HepG2 (cell line): ENCODE data around the gene CACNA2D3.

Experiments
- ARHGAP35 ChIP-seq: sonication (generic); formaldehyde crosslinking; IDR thresholded peaks from 2 replicates; pipeline ENCODE4 v1.9.0; 2022; ENCODE audit warnings: mild to moderate bottlenecking, inconsistent platforms, moderate library complexity, missing genetic modification reagents, borderline replicate concordance
- CHD2 ChIP-seq: IDR thresholded peaks from 2 replicates; pipeline ENCODE4 v1.6.1; 2011; ENCODE audit warnings: low read depth, low read length, improper control_type of control experiment
- POLR2A ChIP-seq, 2 experiments: IDR thresholded peaks; 2 replicates each; pipeline ENCODE4 v1.6.1; 2011; ENCODE audit warnings: low read depth in 2 of 2, low read length in 2 of 2, mild to moderate bottlenecking in 1 of 2, moderate library complexity in 1 of 2; ENCODE audit not compliant: insufficient read depth in 1 of 2
- SETDB1 ChIP-seq: sonication (generic); formaldehyde crosslinking; IDR thresholded peaks from 2 replicates; pipeline ENCODE4 v1.5.1; 2020; ENCODE audit warnings: missing genetic modification reagents, mild to moderate bottlenecking, borderline replicate concordance
- SMAD3 ChIP-seq: sonication (generic); formaldehyde crosslinking; IDR thresholded peaks from 2 replicates; pipeline ENCODE4 v1.4.0; 2020; ENCODE audit warnings: missing genetic modification reagents
- YEATS2 ChIP-seq: sonication (generic); formaldehyde crosslinking; IDR thresholded peaks from 2 replicates; pipeline ENCODE4 v1.4.0; 2020; ENCODE audit warnings: missing genetic modification reagents, borderline replicate concordance
- ZBTB8A ChIP-seq: sonication (generic); formaldehyde crosslinking; IDR thresholded peaks from 2 replicates; pipeline ENCODE4 v1.4.0; 2020; ENCODE audit warnings: mild to moderate bottlenecking, low read depth, missing genetic modification reagents, borderline replicate concordance
- ZNF552 ChIP-seq: sonication (generic); formaldehyde crosslinking; IDR thresholded peaks from 2 replicates; pipeline ENCODE4 v1.9.0; 2022; ENCODE audit warnings: missing genetic modification reagents, mild to moderate bottlenecking, borderline replicate concordance
- ZSCAN29 ChIP-seq: sonication (generic); formaldehyde crosslinking; conservative IDR thresholded peaks from 2 replicates; pipeline ENCODE4 v1.4.0; 2020; ENCODE audit warnings: mild to moderate bottlenecking, missing genetic modification reagents

GRCh38 chr3:54777141-54777540, 654.8 kb downstream of the CACNA2D3 start:
- TF ChIP-seq ARHGAP35 (no peak), POLR2A (IDR thresholded peaks at IDR 0.05; ENCODE audit: insufficient read depth in 1 of 2, low read depth in 2 of 2, low read length in 2 of 2) (no peak), ZBTB8A (CRISPR knock-in tag) (no peak), CHD2 (no peak), SMAD3 (no peak), YEATS2 (CRISPR knock-in tag) (no peak), ZSCAN29 (CRISPR knock-in tag) (no peak), SETDB1 (CRISPR knock-in tag) (no peak), ZNF552 (CRISPR knock-in tag) (no peak)
